Measurements from ENCODE around the gene EHD3. TPM values are rescaled to one million over a fixed set of nuclear protein-coding genes. Genes with fewer than 3 reads are reported as not detected.

Gene EHD3
- total and polyA plus RNA-seq, 10 of the 15 experiments (the other 5 are each of a cell fraction or from before 2014, with no cell fraction given), result 1.1 to 10.9 (median 8.2) TPM

- TF ChIP-seq BCL3 (IDR thresholded peaks at IDR 0.05; ENCODE audit: borderline replicate concordance, insufficient read depth, low read depth, low read length, poor library complexity, severe bottlenecking) (no peak), RUNX3 (IDR thresholded peaks at IDR 0.05; ENCODE audit: low read length) (no peak), RAD51 (IDR thresholded peaks at IDR 0.05) (no peak), REST (IDR thresholded peaks at IDR 0.05; ENCODE audit: low read depth, low read length) (no peak)
Measured at GRCh38 chr2:31221544-31221943, 12.4 kb upstream of the EHD3 start (continued).

GRCh38 chr2:31222071-31222470, 11.9 kb upstream of the EHD3 start:
- whole genome bisulfite sequencing (ENCODE audit: insufficient coverage, insufficient replicate concordance, low lambda C conversion rate, missing lambda C conversion rate), result 9% methylated on average over 4 of the region's 4 CpGs
- H3K4me2 ChIP-seq (ENCODE audit: control insufficient read depth, insufficient read depth), result no peak overlapping the region; the same call in 1 of the 2 replicates
- no peak for FAIRE-seq

More at GRCh38 chr2:31222071-31222470, 11.9 kb upstream of the EHD3 start:
- H3K9me3 ChIP-seq (replicated peaks; ENCODE audit: control insufficient read depth, insufficient read depth, low read length), result no peaks in the 10 kb centered on the region
- no peak overlapping the region for H2AFZ ChIP-seq (ENCODE audit: control insufficient read depth, low read depth, low read length)
- TF ChIP-seq ESRRA (IDR thresholded peaks at IDR 0.05; ENCODE audit: low read length) (no peak), ATF7 (IDR thresholded peaks at IDR 0.05; ENCODE audit: low read depth) (no peak), SREBF1 (IDR thresholded peaks at IDR 0.05; ENCODE audit: low read length) (no peak), DPF2 (IDR thresholded peaks at IDR 0.05) (no peak), CEBPB (IDR thresholded peaks at IDR 0.05; ENCODE audit: borderline replicate concordance in 1 of 2, low read depth in 2 of 2, low read length in 2 of 2) (no peak), PBX3 (IDR thresholded peaks at IDR 0.05; ENCODE audit: insufficient replicate concordance, low read depth, low read length) (no peak), FOXM1 (IDR thresholded peaks at IDR 0.05; ENCODE audit: low read depth, low read length) (no peak), CEBPZ (IDR thresholded peaks at IDR 0.05; ENCODE audit: low read depth, low read length) (no peak), HDAC2 (IDR thresholded peaks at IDR 0.05) (no peak)
- no peak overlapping the region for H3K27ac ChIP-seq (ENCODE audit: control insufficient read depth, insufficient read depth)
- no peaks in the 10 kb centered on the region for H3K79me2 ChIP-seq (ENCODE audit: control insufficient read depth, insufficient read depth, low read length)
- H3K9ac ChIP-seq (ENCODE audit: control insufficient read depth, insufficient read depth, low read length), result no peak overlapping the region
- intact Hi-C loops (cut with micrococcal nuclease; ENCODE audit: unreplicated experiment), result no loop called here
- DNase-seq (ENCODE audit: low read depth, low spot score) (no peak), ATAC-seq (no peak)
- H3K4me3 ChIP-seq, result no peak overlapping the region
- no peaks in the 10 kb centered on the region for H3K27me3 ChIP-seq (replicated peaks in 1 of 2; ENCODE audit: control insufficient read depth in 2 of 2, insufficient read depth in 2 of 2, low read length in 1 of 2)
- ChIA-PET CTCF (interaction anchor here (0.6 to 2.2 kb wide), 4 partner anchors 10 to 111 kb away, joined by 3 to 7 read pairs (median 4); partner anchors contain the start of gene EHD3), RAD21 (ENCODE audit: unreplicated experiment) (interaction anchor here (0.9 to 1.6 kb wide), 2 partner anchors 13 to 31 kb away, joined by 3 to 9 read pairs; no protein-coding TSS in a partner anchor), POLR2A (no interaction called here), SMC1A (ENCODE audit: uncharacterized antibody, unreplicated experiment) (interaction anchor here (1.1 kb wide), 1 partner anchor 14 kb away, joined by 3 read pairs; no protein-coding TSS in a partner anchor)
- in situ Hi-C loops (cut with MboI), result no loop called here
- peaks cover 37% of the 10 kb centered on the region for H3K4me1 ChIP-seq (ENCODE audit: control insufficient read depth, insufficient read depth, low read length)
- BruUV-seq (replicated peaks), result no TSS peak
- H3K36me3 ChIP-seq (ENCODE audit: control insufficient read depth in 2 of 2, insufficient read depth in 2 of 2, low read length in 1 of 2), result no peaks in the 10 kb centered on the region
- no peaks in the 10 kb centered on the region for H4K20me1 ChIP-seq (ENCODE audit: control insufficient read depth, insufficient read depth)
